Spinal cord (tissue), 10 donors: ENCODE results near the gene CKMT2. TPM values are rescaled to one million over a fixed set of nuclear protein-coding genes. Genes with fewer than 3 reads are reported as not detected.

Experiments
- DNase-seq, 6 donors: peaks; one replicate each; pipeline versions ENCODE4 v3.0.0 to v3.0.0-alpha.2; 2013 to 2015; ENCODE audit warnings: low spot score in 6 of 6, low read depth in 4 of 6
- H3K27ac ChIP-seq: one replicate; pipeline ENCODE4 v1.5.1; 2013; ENCODE audit warnings: low read depth, low read length, control low read depth
- H3K27me3 ChIP-seq: one replicate; pipeline ENCODE4 v1.6.1; 2013; ENCODE audit warnings: low read length; ENCODE audit not compliant: control insufficient read depth, insufficient read depth
- H3K36me3 ChIP-seq: one replicate; pipeline ENCODE4 v1.6.1; 2013; ENCODE audit warnings: low read length; ENCODE audit not compliant: control insufficient read depth, insufficient read depth
- H3K4me1 ChIP-seq: one replicate; pipeline ENCODE4 v1.6.1; 2013; ENCODE audit warnings: low read length; ENCODE audit not compliant: control insufficient read depth, insufficient read depth
- H3K4me3 ChIP-seq: one replicate; pipeline ENCODE4 v1.5.1; 2013; ENCODE audit warnings: low read depth, low read length, control low read depth
- H3K9me3 ChIP-seq: one replicate; pipeline ENCODE4 v1.6.1; 2013; ENCODE audit warnings: low read length; ENCODE audit not compliant: control insufficient read depth, insufficient read depth
- WGBS: methylation state at CpG from one replicate; pipeline ENCODE4 v1.1.5; 2013; ENCODE audit warnings: missing lambda C conversion rate; ENCODE audit not compliant: insufficient coverage; 5-methylcytosine and 5-hydroxymethylcytosine counted together
- polyA plus RNA-seq, 2 donors: library from polyadenylated mRNA; unstranded; fragments of 120-200 nt; gene quantifications; one replicate each; pipeline ENCODE4 v1.2.1, GENCODE V29; 2013; ENCODE audit not compliant: insufficient read length in 2 of 2
- total RNA-seq, 2 donors: library from RNA; depleted of rRNA in 1 of 2; stranded (reverse); fragments of 120-200 nt in 1 of 2; fragments of >200 nt in 1 of 2; gene quantifications; one replicate each; pipeline versions ENCODE4 v1.2.3 to v1.2.4, GENCODE V29; 2013 to 2014
- donor health status: healthy.

The CKMT2 gene
- total and polyA plus RNA-seq, 4 donors, result 3.6 to 7.2 (median 5.4) TPM

DNA sequence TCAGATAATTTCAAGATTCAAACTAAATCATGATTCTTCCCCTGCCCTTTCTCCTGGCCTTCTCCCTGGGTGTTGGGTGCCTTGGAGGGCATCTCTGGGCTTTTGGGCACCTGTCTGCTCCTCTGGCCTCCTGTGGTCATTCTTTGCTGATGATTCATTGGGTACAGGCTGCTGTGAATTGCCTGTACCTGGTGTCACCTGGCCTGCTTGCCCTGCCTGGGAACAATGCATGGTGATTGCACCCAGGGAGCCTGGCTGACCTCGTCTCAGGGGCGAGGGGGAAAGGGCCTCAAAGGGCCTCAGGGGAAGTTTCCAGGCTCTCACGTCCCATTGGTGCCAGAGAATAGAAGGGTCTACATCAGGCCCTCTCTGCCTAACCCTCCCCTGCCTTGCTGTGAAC lies 20.1 kb upstream of the CKMT2 start:
- Histone ChIP-seq H3K9me3 (no peaks in the 10 kb centered on the region), H3K27me3 (no peaks in the 10 kb centered on the region), H3K36me3 (peaks cover 3% of the 10 kb centered on the region), H3K27ac (no peak overlapping the region), H3K4me3 (no peak overlapping the region), H3K4me1 (no peaks in the 10 kb centered on the region)
- no peak for DNase-seq
- 92% methylated on average over 2 of the region's 3 CpGs for WGBS

DNA sequence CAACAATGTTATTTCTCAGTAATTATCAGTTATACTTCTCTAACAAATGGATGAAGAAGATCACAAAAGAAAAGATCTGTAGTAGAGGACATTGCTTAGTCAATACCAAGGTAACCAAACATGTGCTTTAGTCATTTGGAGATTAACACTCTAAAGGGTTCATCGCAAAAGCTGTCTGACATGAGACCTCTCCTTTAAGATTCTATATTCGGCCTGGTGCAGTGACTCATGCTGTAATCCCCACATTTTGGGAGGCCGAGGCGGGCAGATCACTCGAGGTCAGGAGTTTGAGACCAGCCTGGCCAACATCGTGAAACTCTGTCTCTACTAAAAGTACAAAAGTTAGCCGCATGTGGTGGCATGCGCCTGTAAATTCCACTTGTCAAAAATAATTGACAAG lies 18.3 kb upstream of the CKMT2 start:
- no peaks in the 10 kb centered on the region for H3K4me1 ChIP-seq
- H3K4me3 ChIP-seq, result no peak overlapping the region
- H3K36me3 ChIP-seq, result peaks cover 7% of the 10 kb centered on the region
- no peaks in the 10 kb centered on the region for H3K27me3 ChIP-seq
- H3K27ac ChIP-seq, result no peak overlapping the region
- no peak for DNase-seq
- 90% methylated on average over 7 of the region's 8 CpGs for WGBS
- H3K9me3 ChIP-seq, result no peaks in the 10 kb centered on the region

DNA sequence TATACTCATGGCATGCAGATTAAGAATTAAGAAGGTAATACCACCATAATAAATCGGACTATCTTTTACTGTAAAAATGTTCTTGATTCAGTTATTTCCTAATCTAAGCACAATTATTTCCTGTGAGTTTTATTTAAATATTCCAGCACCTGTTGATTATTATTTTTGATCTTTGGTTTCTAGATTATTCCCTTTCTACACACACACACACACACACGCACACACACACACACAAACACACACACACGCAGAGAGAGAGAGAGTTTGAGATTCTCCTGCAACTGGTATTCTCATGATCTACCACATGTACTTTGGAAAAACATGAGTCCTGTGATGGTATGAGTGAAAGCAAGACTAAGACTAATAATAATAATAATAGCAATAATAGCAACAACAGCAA lies 17.0 kb upstream of the CKMT2 start:
- no peak overlapping the region for H3K27ac ChIP-seq
- H3K27me3 ChIP-seq, result no peaks in the 10 kb centered on the region
- no peak for DNase-seq
- H3K4me3 ChIP-seq, result no peak overlapping the region
- H3K36me3 ChIP-seq, result peaks cover 7% of the 10 kb centered on the region
- H3K9me3 ChIP-seq, result no peaks in the 10 kb centered on the region
- no CpG with 5 or more reads among the region's 3 CpGs for WGBS
- no peaks in the 10 kb centered on the region for H3K4me1 ChIP-seq

DNA sequence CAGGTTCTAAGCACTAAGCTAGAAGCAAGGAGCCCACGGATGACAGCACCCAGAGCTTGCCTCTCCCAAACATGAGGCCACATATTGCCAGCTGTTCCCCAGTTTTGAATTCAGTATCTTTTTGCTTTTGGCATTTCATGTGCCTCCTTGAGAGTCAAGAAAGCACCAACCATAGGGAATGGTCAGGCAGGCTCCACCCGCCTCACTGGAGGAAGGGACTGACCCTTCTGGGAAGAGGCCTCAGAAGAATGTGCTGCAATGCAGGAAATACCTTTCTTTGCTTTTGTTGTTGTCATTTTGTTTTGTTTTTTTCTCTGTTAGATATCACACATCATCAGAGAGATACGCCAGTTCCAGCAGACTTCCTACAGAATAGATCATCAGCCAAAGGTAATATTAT lies 13.7 kb upstream of the CKMT2 start:
- Histone ChIP-seq H3K4me3 (no peak overlapping the region), H3K27ac (no peak overlapping the region), H3K36me3 (peaks cover 4% of the 10 kb centered on the region), H3K27me3 (no peaks in the 10 kb centered on the region), H3K9me3 (no peaks in the 10 kb centered on the region), H3K4me1 (no peaks in the 10 kb centered on the region)
- 100% methylated on average over 1 of the region's 3 CpGs for WGBS
- no peak for DNase-seq

DNA sequence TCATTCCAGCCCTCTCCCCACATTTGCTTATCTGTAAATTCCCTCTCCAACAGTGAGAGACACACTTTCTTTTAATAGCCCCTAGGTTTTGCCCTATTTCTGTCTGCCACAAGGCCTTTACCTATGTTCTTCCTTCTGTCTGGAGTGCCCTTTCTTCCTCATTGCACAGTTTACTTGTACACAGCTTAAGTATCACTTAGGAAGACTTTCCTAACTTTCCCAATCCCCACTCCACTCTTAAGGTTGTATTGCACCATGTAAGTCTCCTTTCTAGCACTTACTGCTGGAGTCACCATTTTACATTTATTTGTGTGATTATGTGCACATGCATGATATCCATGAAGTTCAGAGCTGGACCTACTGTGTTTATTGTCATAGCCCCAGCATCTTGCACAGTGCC lies 10.8 kb upstream of the CKMT2 start:
- Histone ChIP-seq H3K27ac (no peak overlapping the region), H3K27me3 (no peaks in the 10 kb centered on the region), H3K4me1 (no peaks in the 10 kb centered on the region), H3K9me3 (no peaks in the 10 kb centered on the region), H3K36me3 (peaks cover 4% of the 10 kb centered on the region), H3K4me3 (no peak overlapping the region)
- DNase-seq, result no peak

DNA sequence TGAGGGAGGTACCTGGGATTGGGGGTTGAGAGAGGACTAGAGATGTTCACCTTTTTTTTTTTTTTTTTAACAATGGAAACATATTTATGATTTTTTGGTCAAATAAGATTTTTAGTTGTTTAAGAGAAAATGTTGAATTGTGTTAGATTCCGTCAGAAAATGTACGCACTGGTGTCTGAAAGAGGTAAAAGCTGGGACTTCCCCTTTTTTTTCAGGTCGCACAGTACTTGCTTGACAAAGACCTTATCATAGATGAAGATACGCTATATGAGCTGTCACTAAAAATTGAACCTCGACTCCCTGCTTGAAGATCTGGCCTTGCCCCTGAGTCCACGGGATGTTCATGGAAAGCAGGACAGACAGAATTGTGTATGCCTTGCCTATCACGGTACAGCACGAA lies 7.7 kb upstream of the CKMT2 start:
- no peak overlapping the region for H3K27ac ChIP-seq
- no peaks in the 10 kb centered on the region for H3K4me1 ChIP-seq
- H3K27me3 ChIP-seq, result no peaks in the 10 kb centered on the region
- H3K9me3 ChIP-seq, result no peaks in the 10 kb centered on the region
- WGBS, result 92% methylated on average over 8 of the region's 8 CpGs
- no peak for DNase-seq
- H3K4me3 ChIP-seq, result no peak overlapping the region
- H3K36me3 ChIP-seq, result no peaks in the 10 kb centered on the region

DNA sequence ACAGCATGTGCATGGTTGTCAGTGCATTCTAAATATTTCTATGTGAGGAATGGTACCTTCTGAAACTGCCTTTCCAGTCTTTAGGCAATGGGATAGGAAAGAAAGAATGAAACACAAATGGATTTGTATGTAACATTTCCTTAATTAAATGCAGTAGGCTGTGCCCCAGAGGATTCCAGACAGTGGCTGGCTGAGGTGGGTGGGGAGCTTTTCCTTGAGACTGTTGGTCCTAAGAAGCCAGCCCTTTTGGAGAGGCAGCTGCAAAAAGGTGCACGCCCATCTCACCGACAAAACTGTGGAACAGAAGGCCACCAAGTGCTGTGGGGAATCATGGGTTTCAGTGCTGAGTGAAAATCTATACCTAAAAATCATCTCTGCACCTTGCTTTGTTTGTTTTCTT lies 6.8 kb upstream of the CKMT2 start:
- Histone ChIP-seq H3K27me3 (no peaks in the 10 kb centered on the region), H3K9me3 (no peaks in the 10 kb centered on the region), H3K4me1 (no peaks in the 10 kb centered on the region), H3K27ac (no peak overlapping the region), H3K36me3 (no peaks in the 10 kb centered on the region), H3K4me3 (no peak overlapping the region)
- no CpG with 5 or more reads among the region's 2 CpGs for WGBS
- no peak for DNase-seq

DNA sequence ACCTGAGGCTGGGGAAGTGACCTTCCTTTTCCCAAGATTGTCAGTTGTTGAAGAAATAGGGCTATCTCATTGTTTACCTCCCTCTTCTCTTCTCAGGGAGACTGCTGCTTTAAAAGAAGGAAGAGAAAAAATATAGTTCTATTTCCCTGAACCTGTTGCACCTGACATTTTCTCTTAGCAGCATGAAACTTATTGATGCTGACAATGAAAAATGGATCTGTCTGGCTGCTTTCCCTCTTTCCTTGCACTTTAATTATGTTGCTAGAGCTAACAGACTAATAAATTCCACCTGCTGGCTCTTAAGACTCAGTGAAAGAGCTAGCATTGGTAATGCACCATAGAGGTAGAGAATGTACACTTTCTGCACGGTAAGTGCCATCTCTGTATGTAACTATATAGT lies 6.2 kb upstream of the CKMT2 start:
- no CpG with 5 or more reads among the region's 1 CpG for WGBS
- H3K9me3 ChIP-seq, result no peaks in the 10 kb centered on the region
- H3K27me3 ChIP-seq, result no peaks in the 10 kb centered on the region

DNA sequence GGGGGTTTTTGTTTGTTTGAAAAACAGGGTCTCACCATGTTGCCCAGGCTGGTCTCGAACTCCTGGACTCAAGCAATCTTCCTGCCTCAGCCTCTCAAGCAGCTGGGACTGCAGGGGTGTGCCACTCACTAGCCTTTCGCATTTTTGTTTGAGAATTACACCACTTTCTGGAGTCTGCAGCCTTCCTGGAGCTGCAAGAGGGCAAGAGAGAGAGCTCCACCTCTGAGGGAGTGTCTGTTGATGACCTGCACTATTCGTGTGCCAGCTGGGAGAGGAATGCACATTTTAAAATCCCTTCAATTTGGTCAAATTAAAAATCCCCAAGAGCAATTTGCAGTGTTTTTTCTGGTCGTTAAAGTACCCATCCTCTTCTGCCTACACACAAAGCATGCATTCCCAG lies 5.0 kb upstream of the CKMT2 start:
- WGBS, result 73% methylated on average over 3 of the region's 4 CpGs

More for the DNA sequence above, 6.2 kb upstream of the CKMT2 start:
- Histone ChIP-seq H3K4me1 (no peaks in the 10 kb centered on the region), H3K36me3 (no peaks in the 10 kb centered on the region), H3K4me3 (no peak overlapping the region), H3K27ac (no peak overlapping the region)
- peak in 1 of 6 donors; percentile 64 for DNase-seq

DNA sequence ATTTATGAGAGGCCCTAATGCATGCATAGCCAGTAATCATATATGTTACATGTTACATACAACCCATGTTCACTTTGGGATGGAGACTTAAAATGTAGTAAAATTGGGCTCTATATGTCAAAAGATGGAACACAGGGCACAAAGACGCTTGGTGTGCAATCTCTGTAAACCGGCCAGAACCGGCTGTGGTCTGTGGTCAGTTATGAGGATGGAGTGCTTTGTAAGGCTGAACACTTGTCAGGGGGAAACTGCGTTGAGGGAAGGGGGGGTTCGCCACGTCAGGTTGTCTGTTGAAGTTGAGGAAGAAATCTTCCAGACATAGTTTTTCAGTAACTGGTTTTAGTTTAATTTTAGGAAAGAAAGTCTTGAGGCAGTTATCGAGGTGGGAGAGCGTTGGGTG lies 2.7 kb upstream of the CKMT2 start:
- WGBS, result 87% methylated on average over 4 of the region's 8 CpGs
- Histone ChIP-seq H3K36me3 (peaks cover 2% of the 10 kb centered on the region), H3K27me3 (no peaks in the 10 kb centered on the region), H3K4me3 (no peak overlapping the region), H3K9me3 (no peaks in the 10 kb centered on the region), H3K4me1 (peaks cover 22% of the 10 kb centered on the region), H3K27ac (no peak overlapping the region)
- DNase-seq, result no peak

More for the DNA sequence above, 5.0 kb upstream of the CKMT2 start:
- Histone ChIP-seq H3K9me3 (no peaks in the 10 kb centered on the region), H3K27me3 (no peaks in the 10 kb centered on the region), H3K4me3 (no peak overlapping the region), H3K4me1 (peaks cover 10% of the 10 kb centered on the region), H3K36me3 (no peaks in the 10 kb centered on the region), H3K27ac (no peak overlapping the region)
- no peak for DNase-seq
